NK-92 treated with Interleukin-12 subunit alpha and Interleukin-12 subunit beta, amount 100 ng/mL, for 24 hours (cell line): ENCODE measurements around the gene MORF4L1.
"Not testable (repeated sequence)": the region's sequence is repeated elsewhere in the genome, so short reads cannot be mapped to it uniquely, and the experiment has no call there.

Experiments
- DNase-seq: peaks from one replicate; lab custom pipeline; 2025; lab: John Stamatoyannopoulos, UW

Gene MORF4L1

GRCh38 chr15:78900819-78901533 is 28.3 kb downstream of the MORF4L1 start:
- not testable (repeated sequence) for DNase-seq

- not testable (repeated sequence) for DNase-seq
Measured at GRCh38 chr15:78902281-78903032, 29.8 kb downstream of the MORF4L1 start.

GRCh38 chr15:78904599-78905358 is 32.1 kb downstream of the MORF4L1 start:
- no peak for DNase-seq

- DNase-seq, result no peak
Measured at GRCh38 chr15:78906316-78906620, 33.6 kb downstream of the MORF4L1 start.

- DNase-seq, result no peak
Measured at GRCh38 chr15:78907577-78907976, 34.9 kb downstream of the MORF4L1 start.

GRCh38 chr15:78909160-78909695 is 36.5 kb downstream of the MORF4L1 start:
- DNase-seq, result no peak

- no peak for DNase-seq
Measured at GRCh38 chr15:78909791-78910228, 37.1 kb downstream of the MORF4L1 start.

GRCh38 chr15:78910271-78910670 is 37.6 kb downstream of the MORF4L1 start:
- no peak for DNase-seq

GRCh38 chr15:78912316-78912715 is 39.6 kb downstream of the MORF4L1 start:
- DNase-seq, result no peak

GRCh38 chr15:78913012-78913411 is 40.3 kb downstream of the MORF4L1 start:
- no peak for DNase-seq

- DNase-seq, result no peak
Measured at GRCh38 chr15:78914027-78914764, 41.5 kb downstream of the MORF4L1 start.

GRCh38 chr15:78915341-78916087 is 42.8 kb downstream of the MORF4L1 start:
- no peak for DNase-seq

- no peak for DNase-seq
Measured at GRCh38 chr15:78916088-78916487, 43.4 kb downstream of the MORF4L1 start.

GRCh38 chr15:78917888-78918287 is 45.2 kb downstream of the MORF4L1 start:
- no peak for DNase-seq

- no peak for DNase-seq
Measured at GRCh38 chr15:78921517-78921916, 48.8 kb downstream of the MORF4L1 start.

- DNase-seq, result no peak
Measured at GRCh38 chr15:78921940-78922339, 49.2 kb downstream of the MORF4L1 start.

GRCh38 chr15:78922527-78922926 is 49.8 kb downstream of the MORF4L1 start:
- DNase-seq, result no peak

- DNase-seq, result no peak
Measured at GRCh38 chr15:78923015-78923414, 50.3 kb downstream of the MORF4L1 start.

- DNase-seq, result no peak
Measured at GRCh38 chr15:78923480-78924360, 51.0 kb downstream of the MORF4L1 start.

GRCh38 chr15:78925076-78925624 is 52.5 kb downstream of the MORF4L1 start:
- DNase-seq, result no peak
